Neural progenitor cell (in vitro differentiated cells): ENCODE data around the gene TLX1.

Experiments
- EZH2phosphoT487 ChIP-seq: fragments of 200-600 bp; sonication (generic); IDR thresholded peaks from 2 replicates; pipeline ENCODE4 v1.6.1; 2017; ENCODE audit warnings: antibody characterized with exemption
- TF ChIP-seq, protein P1 (sequence below): fragments of 200-600 bp; sonication (generic); IDR thresholded peaks from 2 replicates; pipeline ENCODE4 v1.5.1; 2017; ENCODE audit warnings: antibody characterized with exemption, mild to moderate bottlenecking

- no peak for TF ChIP-seq EZH2phosphoT487
- TF ChIP-seq, protein P1, sequence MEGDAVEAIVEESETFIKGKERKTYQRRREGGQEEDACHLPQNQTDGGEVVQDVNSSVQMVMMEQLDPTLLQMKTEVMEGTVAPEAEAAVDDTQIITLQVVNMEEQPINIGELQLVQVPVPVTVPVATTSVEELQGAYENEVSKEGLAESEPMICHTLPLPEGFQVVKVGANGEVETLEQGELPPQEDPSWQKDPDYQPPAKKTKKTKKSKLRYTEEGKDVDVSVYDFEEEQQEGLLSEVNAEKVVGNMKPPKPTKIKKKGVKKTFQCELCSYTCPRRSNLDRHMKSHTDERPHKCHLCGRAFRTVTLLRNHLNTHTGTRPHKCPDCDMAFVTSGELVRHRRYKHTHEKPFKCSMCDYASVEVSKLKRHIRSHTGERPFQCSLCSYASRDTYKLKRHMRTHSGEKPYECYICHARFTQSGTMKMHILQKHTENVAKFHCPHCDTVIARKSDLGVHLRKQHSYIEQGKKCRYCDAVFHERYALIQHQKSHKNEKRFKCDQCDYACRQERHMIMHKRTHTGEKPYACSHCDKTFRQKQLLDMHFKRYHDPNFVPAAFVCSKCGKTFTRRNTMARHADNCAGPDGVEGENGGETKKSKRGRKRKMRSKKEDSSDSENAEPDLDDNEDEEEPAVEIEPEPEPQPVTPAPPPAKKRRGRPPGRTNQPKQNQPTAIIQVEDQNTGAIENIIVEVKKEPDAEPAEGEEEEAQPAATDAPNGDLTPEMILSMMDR = no peak
Measured at GRCh38 chr10:101137271-101137670, 6.2 kb downstream of the TLX1 start.
